Neural cell (in vitro differentiated cells): ENCODE results near the gene TXNL4A.

ENCODE experiments used
- EZH2 ChIP-seq: fragments of 200-600, 300-800 bp; shearing (Covaris generic), sonication (generic); IDR thresholded peaks from 2 replicates; pipeline ENCODE4 v1.6.1; 2014; ENCODE audit warnings: antibody characterized with exemption, low read length, borderline replicate concordance, mild to moderate bottlenecking; ENCODE audit not compliant: insufficient read depth, poor library complexity, severe bottlenecking
- POLR2AphosphoS5 ChIP-seq: IDR thresholded peaks from 2 replicates; pipeline ENCODE4 v1.6.1; 2012
- SMC3 ChIP-seq: fragments of 450-650 bp; conservative IDR thresholded peaks from 2 replicates; pipeline ENCODE4 v1.6.1; 2014; ENCODE audit warnings: antibody characterized with exemption, mild to moderate bottlenecking, moderate library complexity; ENCODE audit not compliant: poor library complexity
- TF ChIP-seq, protein P1 (sequence below): fragments of 450-650 bp; IDR thresholded peaks from 2 replicates; pipeline ENCODE4 v1.5.1; 2014; ENCODE audit warnings: antibody characterized with exemption, mild to moderate bottlenecking, moderate library complexity; ENCODE audit not compliant: poor library complexity, severe bottlenecking

DNA sequence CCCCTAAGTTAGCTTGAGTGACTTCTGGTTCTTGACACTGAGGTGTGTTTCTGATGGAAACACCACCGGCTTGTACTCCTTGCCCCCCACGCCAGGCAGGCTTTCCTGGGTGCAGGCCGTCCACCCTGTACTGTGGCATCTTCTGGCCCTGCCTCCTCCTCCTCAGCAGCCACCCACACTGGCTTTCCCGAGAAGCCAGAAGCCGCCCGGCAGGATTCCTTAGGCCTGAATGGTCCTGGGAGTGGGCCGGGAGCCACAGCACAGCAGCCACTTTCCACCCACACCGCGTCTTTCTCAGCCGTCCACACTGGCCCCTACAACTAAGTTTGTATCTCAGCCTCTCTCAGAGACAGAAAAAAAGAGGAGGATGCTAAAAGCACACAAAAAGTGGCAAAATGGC lies 26.1 kb downstream of the TXNL4A start:
- no peak for TF ChIP-seq EZH2
- no peak for TF ChIP-seq POLR2AphosphoS5
- TF ChIP-seq, protein P1, sequence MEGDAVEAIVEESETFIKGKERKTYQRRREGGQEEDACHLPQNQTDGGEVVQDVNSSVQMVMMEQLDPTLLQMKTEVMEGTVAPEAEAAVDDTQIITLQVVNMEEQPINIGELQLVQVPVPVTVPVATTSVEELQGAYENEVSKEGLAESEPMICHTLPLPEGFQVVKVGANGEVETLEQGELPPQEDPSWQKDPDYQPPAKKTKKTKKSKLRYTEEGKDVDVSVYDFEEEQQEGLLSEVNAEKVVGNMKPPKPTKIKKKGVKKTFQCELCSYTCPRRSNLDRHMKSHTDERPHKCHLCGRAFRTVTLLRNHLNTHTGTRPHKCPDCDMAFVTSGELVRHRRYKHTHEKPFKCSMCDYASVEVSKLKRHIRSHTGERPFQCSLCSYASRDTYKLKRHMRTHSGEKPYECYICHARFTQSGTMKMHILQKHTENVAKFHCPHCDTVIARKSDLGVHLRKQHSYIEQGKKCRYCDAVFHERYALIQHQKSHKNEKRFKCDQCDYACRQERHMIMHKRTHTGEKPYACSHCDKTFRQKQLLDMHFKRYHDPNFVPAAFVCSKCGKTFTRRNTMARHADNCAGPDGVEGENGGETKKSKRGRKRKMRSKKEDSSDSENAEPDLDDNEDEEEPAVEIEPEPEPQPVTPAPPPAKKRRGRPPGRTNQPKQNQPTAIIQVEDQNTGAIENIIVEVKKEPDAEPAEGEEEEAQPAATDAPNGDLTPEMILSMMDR: no peak
- no peak for TF ChIP-seq SMC3
